Measurements from ENCODE around the gene DSC1.

GRCh38 chr18:31171144-31171839 lies 8.6 kb upstream of the DSC1 start:
- TF ChIP-seq CTCF (conservative IDR thresholded peaks at IDR 0.05 in 1 of 2, IDR thresholded peaks at IDR 0.05 in 1 of 2; ENCODE audit: extremely low read depth in 1 of 2, insufficient read depth in 1 of 2, low read depth in 1 of 2, low read length in 2 of 2) (no peak), EZH2 (IDR thresholded peaks at IDR 0.05; ENCODE audit: borderline replicate concordance, low read length) (no peak)
